HG03342 (cell line): ENCODE measurements around the gene CLN3.
"Not testable (repeated sequence)": the region's sequence is repeated elsewhere in the genome, so short reads cannot be mapped to it uniquely, and the experiment has no call there.

ENCODE experiments used
- ATAC-seq: cut with Tn5 transposase; IDR thresholded peaks from one replicate; pipeline ENCODE4 v1.9.1; 2021; ENCODE audit warnings: mild to moderate bottlenecking, moderate library complexity; ENCODE audit not compliant: unreplicated experiment

CLN3 gene

GRCh38 chr16:28514246-28514645 lies 22.4 kb upstream of the CLN3 start:
- no peak for ATAC-seq

GRCh38 chr16:28513484-28514181 lies 21.8 kb upstream of the CLN3 start:
- ATAC-seq = no peak

- no peak for ATAC-seq
Measured at GRCh38 chr16:28511801-28512789, 20.2 kb upstream of the CLN3 start.

GRCh38 chr16:28511031-28511430 lies 19.2 kb upstream of the CLN3 start:
- no peak for ATAC-seq

GRCh38 chr16:28505489-28506137 lies 13.7 kb upstream of the CLN3 start:
- ATAC-seq = no peak

GRCh38 chr16:28504707-28505404 lies 13.0 kb upstream of the CLN3 start:
- no peak for ATAC-seq

- no peak for ATAC-seq
Measured at GRCh38 chr16:28503470-28504259, 11.8 kb upstream of the CLN3 start.

- no peak for ATAC-seq
Measured at GRCh38 chr16:28502290-28502689, 10.4 kb upstream of the CLN3 start.

GRCh38 chr16:28501258-28502232 lies 9.7 kb upstream of the CLN3 start:
- no peak for ATAC-seq

- not testable (repeated sequence) for ATAC-seq
Measured at GRCh38 chr16:28500476-28501180, 8.8 kb upstream of the CLN3 start.

GRCh38 chr16:28499854-28500253 lies 8.0 kb upstream of the CLN3 start:
- no peak for ATAC-seq

GRCh38 chr16:28498666-28499381 lies 7.0 kb upstream of the CLN3 start:
- no peak for ATAC-seq

GRCh38 chr16:28497861-28498599 lies 6.2 kb upstream of the CLN3 start:
- ATAC-seq = no peak

- ATAC-seq = no peak
Measured at GRCh38 chr16:28497386-28497785, 5.5 kb upstream of the CLN3 start.

- ATAC-seq = no peak
Measured at GRCh38 chr16:28496844-28497243, 5.0 kb upstream of the CLN3 start.

GRCh38 chr16:28495795-28496749 lies 4.2 kb upstream of the CLN3 start:
- no peak for ATAC-seq
